RPMI8226 (cell line): Measurements from ENCODE around the gene MTF2.
"Not testable (repeated sequence)": the region's sequence is repeated elsewhere in the genome, so short reads cannot be mapped to it uniquely, and the experiment has no call there.

Experiments used
- DNase-seq: peaks from one replicate; pipeline ENCODE4 v3.0.0-alpha.2; 2015

MTF2 gene

DNA sequence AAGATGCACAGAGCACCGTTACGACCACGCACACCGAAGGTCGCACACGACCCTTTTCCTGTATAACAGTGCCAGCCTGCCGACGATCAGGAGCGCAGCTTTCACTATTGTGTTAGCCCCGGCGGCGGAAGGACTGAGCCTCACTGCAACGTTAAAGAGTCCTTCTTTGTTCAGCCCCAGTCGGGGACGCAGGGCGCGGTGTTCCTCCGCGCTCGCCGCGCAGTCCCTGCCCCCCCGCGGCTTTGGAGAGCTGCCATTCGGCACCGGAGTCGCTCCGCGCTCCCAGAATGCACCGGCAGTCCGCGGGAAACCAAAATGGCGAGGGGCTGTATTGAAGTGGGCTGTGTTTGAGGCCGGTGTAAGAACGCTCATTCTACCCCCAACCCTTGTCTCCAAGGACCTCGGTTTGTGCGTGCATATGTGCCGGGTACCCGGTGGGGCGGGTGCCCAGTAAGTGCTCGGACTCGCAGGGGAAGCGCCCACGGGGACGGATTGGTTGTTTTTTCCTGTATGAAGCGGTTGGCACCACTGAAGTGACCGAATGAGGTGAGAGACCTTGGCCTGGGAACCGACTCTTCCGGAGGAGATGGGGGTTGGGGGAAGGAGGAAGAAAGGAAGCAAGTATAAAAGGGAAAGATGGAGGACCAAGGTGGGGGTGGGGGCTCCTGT lies at the start of gene MTF2:
Gene MTF2 (plus strand): TSS at position 298 of the 669 bp plus-strand sequence. CDS start 244 bp downstream, at position 542.
- peak; percentile 94 for DNase-seq

DNA sequence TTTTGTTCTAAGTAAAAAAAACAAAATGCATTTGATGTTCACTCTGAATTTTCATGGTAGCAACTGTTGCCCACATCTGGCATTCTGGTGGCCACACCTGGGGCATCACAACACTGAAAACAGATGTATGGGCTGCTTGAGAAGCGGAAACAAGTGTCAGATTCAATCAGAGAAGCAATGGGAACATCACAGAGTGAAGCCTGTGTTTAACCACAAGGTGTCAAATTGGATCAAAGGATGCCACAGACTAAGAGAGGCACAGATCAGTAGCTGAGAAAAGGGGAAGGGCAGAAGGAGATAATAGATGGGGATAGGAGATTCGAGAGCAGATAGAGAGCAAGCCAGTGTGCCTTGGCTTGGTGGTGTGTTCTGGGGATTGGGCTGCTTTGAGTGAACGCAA lies 49.8 kb upstream of the MTF2 start:
- DNase-seq = peak; percentile 70

DNA sequence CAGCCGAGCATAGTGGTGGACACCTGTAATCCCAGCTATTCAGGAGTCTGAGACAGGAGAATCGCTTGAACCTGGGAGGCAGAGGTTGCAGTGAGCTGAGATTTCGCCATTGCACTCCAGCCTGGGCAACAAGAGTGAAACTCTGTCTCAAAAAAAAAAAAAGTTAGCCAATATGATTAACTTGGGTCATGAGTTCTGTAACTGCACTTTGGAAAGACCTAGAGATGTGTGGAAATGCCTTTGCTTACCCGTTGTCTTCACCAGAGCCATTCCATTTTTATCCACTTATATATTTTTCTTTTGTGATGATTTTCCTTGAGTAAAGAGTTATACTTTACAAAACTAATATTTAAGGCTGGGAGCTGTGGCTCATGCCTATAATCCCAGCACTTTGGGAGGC lies 48.9 kb upstream of the MTF2 start:
- not testable (repeated sequence) for DNase-seq

DNA sequence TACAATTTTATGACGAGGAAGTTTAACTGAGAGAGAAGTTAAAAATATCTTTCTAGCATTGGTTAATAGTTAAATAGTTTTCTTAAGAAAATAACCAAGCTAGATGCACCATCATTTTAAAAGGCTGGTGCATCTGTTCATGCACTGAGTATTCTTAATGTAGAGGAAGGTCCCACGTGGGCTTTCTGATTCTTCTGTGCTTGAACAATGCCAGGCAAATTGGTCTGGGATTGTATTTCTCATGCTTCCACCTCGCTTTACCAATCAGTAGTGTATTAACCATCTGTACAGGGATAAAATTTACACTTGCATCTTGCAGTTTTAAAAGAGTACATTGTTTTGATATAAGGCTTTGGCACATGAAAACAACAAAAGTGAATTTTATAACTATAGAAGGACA lies 47.4 kb upstream of the MTF2 start:
- DNase-seq = no peak

DNA sequence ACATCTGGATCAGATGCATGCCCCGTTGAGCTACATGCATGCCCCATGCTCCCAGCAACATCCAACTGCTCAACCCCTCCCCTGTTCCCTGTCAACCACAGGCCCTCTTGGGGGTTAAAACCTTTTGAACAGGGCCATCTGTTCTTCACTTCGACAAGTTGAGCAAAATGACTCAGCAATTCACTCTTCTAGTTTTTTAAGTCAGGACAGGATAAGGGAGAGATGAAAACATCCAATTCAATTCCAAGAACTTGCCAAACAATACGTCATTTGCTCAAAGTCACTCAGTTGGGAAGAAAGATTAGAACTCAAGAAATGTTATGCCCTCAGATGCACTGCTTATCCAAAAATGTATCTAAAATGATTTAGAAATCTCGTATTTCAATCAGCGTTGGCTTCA lies 46.1 kb upstream of the MTF2 start:
- DNase-seq = no peak

DNA sequence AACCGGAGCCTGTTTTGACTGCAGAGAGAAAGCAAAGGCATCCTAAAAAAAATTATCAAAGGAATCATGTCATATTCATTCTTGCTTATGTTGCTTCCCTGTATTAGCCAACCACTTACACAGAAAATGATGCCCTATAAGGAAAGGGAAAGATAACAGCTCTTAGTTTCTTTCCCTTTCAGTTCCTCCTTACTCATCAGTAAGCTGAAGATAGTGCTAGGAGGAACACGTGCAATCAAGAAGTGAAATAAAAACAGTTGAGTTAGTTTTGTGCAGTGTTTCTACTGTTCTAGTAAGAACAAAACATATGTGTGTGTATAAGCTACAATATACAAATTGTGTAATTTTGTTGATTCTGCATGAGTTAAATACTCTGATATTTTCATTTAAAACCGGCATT lies 45.3 kb upstream of the MTF2 start:
- DNase-seq = peak; percentile 46

DNA sequence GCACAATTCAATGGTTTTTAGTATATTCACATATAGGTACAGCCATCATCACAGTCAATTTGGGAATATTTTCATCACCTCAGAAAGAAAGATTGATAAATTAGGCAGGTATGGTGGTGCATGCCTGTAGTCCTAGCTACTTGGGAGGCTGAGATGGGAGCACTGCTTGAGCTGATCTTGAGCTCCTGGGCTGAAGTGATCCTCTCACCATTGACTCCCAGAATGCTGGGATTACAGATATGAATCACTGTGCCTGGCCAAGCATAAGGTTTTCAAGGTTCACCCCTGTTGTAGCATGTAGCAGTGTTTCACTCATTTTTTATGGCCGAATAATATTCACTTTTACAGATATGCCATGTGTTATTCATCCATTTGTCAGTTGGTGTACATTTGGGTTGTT lies 44.7 kb upstream of the MTF2 start:
- DNase-seq = no peak

DNA sequence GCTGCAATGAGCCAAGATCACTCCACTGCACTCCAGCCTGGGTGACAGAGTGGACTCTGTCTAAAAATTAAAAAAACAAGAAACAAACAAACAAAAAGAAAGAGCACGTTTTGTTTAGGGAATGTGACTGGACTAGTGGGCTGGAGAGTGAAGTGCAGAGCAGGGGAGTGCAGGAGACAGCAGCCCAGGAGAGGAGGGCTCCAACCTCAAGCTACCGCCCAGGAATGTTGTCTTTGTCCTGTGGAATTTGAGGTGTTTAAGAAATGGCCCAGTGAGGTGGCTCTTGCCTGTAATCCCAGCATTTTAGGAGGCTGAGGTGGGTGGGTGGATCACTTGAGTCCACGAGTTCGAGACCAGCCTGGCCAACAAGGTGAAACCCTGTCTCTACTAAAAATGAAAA lies 42.4 kb upstream of the MTF2 start:
- DNase-seq = no peak

DNA sequence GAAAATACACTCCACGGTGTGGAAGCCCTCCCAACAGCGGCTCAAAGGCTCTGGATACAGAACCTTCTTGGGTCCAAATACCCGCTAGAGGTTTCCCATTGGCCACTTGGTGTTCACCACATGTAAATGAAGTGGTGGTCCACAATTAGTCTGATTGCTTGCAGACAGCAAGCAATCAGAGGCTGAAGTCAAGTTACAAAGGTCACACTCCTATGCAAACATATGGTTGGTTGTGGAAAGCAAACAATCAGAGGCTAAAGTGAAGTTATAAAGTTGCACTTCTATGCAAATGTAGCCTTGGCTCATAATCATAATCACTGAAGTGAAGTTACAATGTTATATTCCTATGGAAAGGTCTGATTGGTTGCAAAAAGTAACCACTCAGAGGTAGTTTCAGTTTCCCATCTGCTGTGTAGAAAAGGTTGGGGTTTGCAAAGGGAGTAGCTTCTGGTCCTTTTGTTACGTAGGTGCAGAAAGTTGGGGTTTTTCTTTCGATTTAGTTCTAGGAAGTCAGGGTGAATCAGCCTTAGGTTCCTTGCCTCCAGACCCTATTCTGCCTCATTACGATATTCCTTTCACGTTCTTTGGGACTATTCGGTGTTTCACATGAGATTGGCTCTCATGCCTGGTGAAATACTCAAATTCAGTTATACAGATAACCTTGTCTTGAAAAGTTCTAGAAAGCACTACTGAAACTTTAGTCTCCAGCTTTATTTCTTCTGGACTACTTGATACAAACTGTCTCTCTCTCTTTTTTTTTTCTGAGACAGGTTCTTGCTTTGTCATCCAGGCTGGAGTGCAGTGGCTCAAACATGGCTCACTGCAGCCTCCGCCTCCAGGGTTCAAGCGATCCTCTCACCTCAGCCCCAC lies 36.7 kb upstream of the MTF2 start:
- DNase-seq = peak; percentile 74

DNA sequence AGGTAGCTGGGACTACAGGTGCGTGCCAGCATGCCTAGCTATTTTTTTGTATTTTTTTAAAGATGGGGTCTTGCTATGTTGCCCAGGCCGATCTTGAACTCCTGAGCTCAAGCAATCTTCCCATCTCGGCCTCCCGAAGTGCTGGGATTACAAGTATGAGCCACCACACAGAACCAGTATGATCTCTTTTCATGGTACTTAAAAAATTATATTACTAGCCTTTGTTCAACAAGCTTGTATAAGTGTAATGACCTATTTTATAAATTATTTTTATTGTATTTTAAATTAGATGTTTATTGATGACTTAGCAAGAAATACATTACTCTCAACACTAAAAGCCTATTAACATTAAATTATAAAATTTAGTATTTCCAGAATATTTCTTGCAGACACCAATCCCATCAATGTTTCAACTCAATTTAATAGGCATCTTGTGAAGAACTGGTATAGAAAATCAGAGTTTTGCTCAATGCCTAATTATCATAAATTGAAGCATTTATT lies 36.0 kb upstream of the MTF2 start:
- no peak for DNase-seq

DNA sequence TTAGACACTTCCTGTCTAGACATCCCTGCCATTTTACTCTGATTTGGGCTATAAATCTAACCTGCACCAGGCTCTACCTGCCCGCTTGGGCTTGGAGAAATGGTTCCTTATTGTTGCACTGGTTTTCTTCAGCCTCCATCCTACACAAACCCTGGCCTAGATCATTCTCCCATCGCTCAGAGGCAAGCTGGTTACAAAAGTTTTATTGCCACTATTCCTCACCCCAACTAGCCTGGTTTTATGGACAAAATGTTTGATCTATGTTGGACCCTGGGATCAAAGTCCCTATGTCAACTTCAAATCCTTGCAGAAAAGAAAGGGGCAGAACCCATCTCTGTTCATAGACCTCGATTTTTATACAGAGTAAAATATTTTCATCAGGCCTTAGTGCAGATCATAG lies 31.5 kb upstream of the MTF2 start:
- no peak for DNase-seq

DNA sequence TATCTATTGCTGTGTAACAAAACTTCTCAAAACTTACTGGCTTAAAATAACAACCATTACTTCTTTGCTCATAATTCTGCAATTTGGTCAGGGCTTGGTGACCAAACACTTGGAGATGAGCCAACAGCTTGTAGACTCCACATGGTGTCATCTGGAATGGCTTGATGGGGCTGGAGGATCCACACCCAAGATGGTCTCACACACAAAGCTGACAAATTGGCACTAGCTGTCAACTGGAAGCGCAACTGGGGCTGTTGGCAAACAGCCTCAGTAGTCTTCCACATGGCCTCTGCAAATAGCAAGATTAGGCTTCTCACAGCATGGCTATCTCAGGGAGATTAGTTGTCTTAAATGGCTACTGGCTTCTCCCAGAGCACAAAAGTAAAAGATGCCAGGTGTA lies 27.1 kb upstream of the MTF2 start:
- no peak for DNase-seq

DNA sequence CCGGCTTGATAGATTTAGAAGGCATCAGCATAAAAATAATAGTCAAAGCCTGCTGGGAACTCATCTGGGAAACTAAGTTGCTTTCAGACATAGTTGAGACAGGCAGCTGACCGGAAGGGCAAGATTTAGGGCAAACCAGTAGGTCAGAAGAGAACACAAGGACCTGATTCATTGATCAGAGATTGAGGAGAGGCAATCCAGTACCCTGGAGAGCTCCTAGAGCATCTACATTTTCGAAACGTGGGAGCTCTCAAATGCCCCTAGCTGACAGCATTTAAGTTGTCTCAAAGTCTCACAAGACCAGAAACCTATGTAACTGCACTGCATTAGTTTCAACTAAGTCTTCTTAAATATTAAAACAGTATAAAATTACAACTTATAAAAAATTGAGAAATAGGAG lies 22.9 kb upstream of the MTF2 start:
- DNase-seq = peak; percentile 28

DNA sequence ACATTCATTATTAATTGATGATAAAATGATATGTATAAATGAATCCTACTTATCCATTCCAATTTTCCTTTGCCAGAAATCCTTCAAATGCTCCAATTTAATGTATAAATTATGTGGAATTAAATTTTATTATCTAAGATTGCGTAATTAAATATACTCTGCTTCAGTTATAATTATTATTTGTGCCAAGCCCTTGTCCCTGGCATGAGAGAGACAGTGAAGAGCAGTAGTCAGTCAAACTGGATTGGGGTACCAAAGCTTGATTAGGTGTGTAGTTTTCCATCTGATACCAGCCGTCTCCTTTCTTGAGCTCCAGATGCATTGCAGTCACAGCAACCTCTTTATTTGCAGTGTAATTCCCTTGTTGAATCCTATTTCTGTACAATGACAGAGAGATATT lies 22.4 kb upstream of the MTF2 start:
- no peak for DNase-seq

DNA sequence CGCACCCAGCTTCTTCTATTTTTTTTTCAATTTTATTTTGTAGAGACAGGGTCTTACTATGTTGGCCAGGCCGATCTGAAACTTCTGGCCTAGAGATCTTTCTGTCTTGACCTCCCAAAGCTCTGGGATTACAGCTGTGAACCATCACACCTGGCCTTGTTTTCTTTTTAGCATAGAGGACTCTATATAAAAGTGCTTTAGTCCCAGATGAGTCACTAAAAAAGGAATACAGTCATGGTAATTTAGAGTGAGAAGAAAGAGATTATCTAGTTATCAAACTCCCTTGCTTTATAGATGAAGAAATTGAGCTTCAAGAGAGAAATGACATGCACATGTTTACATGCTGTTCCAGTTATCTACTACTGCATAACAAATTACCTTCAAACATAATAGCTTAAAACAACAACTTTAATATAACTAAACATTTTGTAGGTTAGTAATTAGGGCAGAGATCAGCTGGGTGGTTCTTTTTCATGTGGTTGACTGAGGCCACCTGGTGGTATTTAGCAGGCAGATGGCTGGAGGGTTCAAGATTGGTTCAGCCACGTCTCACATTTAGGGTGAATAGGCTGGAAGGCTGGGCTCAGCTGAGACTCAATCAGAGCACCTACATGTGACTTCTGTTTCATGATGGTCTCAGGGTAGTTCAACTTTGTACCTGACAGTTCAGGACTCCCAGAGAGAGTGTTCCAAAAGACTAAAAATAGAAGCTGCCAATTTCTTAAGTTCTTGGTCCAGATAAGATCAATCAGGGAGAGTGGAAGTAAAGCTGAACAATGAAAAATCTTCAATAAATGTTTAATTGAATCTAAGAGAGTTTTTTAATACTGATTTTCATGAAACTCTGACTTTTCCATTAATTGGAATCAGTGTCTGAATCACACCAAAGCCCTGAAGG lies 16.9 kb upstream of the MTF2 start:
- peak; percentile 53 for DNase-seq

DNA sequence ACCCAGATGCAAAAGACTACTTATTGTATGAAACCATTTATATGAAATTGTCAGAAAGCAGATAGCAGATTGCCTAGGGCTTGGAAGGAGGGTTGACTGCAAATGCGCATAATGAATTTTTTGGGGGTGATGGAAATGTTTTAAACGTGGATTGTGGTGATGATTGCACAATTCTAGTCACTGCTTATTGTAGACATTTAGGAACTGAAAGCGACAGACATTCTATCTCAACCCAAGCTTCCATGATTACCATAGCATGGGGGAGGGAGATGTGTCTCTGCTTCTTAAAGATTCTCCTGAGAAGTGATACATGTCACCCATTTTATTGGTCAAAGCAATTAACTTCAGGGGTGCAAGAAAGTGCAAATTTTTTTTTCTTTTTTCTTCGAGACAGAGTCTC lies 2.8 kb upstream of the MTF2 start:
- no peak for DNase-seq

DNA sequence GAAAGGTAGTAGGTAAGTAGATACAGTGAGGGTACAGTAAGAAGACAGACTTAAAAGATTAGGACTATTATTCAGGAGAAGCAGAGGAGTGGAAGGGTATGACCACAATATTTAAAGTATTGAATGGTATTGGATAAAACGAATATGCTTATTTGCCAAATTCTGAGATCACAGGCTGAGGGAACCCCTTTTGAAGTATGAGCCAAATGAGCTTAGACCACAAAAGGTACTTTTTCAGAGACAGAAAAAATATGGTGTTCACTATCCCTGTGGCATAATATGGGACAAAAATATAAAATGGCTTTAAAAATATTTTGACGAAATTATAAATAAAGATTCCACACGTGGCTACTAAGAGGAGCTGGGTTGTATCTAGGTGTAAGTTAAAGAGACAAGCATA lies 880 bp upstream of the MTF2 start:
- DNase-seq = no peak

DNA sequence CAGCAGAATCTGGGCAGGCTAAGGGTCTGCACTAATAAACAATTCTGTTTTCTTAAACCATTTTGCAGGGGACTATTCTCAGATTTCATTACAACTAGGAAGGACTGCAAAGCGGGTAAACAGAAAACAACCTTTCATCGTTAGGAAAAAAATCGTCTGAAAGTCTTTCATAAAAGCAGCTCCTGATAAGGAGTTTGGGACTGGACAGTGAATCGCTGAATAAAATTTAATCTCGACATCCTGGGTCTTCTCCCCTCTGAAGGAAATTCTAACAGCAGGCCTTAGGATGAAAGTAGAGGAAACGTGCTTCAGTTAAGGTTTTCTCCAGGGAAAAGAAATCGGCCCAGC lies 471 bp upstream of the MTF2 start:
- no peak for DNase-seq

DNA sequence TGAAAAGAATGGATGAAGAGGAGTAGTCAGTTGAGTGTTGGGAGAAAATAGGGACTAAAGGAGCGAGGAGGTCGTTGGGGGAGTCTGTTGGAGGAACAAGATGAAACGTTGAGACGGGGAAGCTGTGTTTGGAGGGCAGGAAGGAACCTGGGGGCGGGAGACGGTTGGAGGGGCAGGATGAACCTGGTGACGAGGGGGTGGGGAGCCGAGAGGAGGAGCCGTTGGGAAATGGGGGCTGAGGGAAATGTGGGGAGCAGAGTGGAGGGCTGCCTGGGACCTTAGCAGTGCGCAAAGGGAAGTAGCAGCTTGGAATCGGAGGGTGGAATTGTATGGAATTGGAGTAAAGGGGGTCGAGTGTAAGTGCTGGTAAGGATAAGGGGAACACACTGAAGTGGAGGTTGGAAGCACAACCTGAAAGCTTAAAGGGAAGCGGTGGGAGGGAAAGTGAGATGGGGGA lies 630 bp downstream of the MTF2 start:
- DNase-seq = peak; percentile 5

DNA sequence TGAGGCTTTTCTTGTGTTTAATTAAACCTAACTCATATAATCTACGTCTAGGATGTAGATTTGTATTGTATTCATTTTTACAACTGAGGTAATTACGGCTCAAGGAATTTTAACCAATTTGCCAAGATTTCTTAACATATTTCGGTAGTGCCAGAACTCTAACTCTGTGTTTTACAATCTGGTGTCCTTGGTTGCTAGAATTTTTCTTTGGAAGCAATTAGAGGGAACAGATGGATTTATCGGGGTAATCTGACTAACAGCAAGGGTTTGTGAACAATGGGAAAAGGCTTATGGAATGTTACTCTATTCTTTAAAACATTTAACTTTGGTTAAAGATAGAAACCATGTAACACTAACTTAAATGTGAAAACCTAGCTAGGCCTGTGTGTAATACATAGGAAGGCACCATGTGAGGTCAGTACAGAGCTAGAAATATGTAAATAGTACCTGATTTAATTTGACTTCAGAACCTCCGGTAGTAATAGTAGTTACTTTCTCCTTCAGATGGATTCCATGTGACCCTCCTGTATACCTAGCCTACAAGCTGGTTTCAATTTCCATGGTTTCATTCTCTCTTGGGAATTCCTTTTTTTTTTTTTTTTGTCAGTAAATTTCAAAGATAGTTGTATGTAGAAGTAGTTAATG lies 1.2 kb downstream of the MTF2 start:
- DNase-seq = peak; percentile 54

DNA sequence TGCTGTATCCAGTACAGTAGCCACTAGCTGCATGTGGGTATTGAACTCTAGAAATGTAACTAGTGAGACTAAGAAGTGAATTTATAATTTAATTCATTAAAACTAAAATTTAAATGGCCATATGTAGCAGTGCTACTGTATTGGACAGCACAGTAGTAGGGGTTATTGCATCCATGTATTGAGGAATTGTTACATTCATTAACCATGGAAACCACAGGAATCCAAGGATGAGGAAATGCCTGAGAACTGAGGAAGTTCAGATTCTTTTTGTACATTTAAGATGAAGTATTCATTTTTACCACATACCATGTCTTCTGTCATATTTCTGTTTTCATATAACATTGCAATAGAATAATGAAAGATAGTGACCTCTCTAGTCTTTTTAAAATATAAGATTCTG lies 2.6 kb downstream of the MTF2 start:
- no peak for DNase-seq

DNA sequence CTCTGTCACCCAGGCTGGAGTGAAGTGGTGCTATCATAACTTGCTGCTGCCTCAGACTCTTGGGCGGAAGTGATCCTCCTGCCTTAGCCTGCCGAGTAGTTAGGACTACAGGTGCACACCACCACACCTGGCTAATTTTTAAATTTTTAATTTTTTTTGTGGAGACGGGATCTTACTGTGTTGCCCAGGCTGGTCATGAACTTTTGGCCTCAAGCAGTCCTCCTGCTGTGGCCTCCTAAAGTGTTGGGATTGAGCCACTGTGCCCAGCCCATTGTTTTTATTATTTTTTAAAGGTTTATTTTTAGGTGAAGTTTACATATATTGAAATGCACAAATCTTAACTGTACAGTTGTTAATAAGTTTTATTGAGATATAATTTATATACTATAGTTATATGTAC lies 3.2 kb downstream of the MTF2 start:
- no peak for DNase-seq

DNA sequence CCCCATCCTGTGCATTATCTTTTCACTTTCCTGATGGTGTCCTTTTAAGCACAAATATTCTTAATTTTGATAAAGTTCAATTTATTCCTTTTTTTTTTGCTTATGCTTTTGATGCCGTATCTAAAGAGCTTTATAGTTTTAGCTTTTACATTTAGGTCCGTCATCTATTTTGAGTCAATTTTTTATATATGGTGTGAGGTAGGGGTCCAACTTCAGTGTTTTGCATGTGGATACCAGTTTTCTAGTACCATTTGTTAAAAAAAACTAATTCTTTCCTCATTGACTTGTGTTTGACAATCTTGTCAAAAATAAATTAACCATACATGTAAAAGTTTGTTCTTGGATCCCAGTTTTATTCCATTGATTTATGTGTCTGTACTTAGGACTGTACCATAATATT lies 4.9 kb downstream of the MTF2 start:
- no peak for DNase-seq
